ENCODE results near the gene TTC19. TPM values are rescaled to one million over a fixed set of nuclear protein-coding genes. Genes with fewer than 3 reads are reported as not detected.
A peak's percentile ranks its signal among the peaks of the same experiment; 100 is the strongest.

The TTC19 gene
- total and polyA plus RNA-seq, 2 experiments from 2014 or later, result 30.3 to 93.5 TPM

- H3K27me3 ChIP-seq (ENCODE audit: insufficient read depth), result no peaks in the 10 kb centered on the region
- Mint-ChIP-seq H3K4me1 (peaks cover 3% of the 10 kb centered on the region; the same call in 2 of the 3 replicates), H3K4me3 (no peak overlapping the region), H3K9me3 (no peaks in the 10 kb centered on the region), H3K27ac (peak overlapping the region; percentile 25), H3K36me3 (ENCODE audit: low read depth) (peaks cover 88% of the 10 kb centered on the region), H3K27me3 (ENCODE audit: insufficient read depth, low read depth, poor library complexity) (peaks cover 3% of the 10 kb centered on the region)
- H3K9me2 ChIP-seq (ENCODE audit: insufficient read depth), result no peaks in the 10 kb centered on the region
- H4K20me1 ChIP-seq (replicated peaks; ENCODE audit: insufficient read depth), result no peaks in the 10 kb centered on the region
- DNase-seq (ENCODE audit: low spot score) (no peak), ATAC-seq (no peak)
- H3K27ac ChIP-seq (ENCODE audit: low read depth), result 0 out of 2 replicates have a peak overlapping the region, but pooled peaks have one; percentile 6
- no peaks in the 10 kb centered on the region; the same call in 1 of the 2 replicates for H3K79me2 ChIP-seq (replicated peaks; ENCODE audit: insufficient read depth)
- H3K4me3 ChIP-seq, result no peak overlapping the region
- peak overlapping the region; percentile 53; the same call in 1 of the 2 replicates for H3K4me2 ChIP-seq
- H2AFZ ChIP-seq, result no peak overlapping the region
- H3K4me1 ChIP-seq (ENCODE audit: insufficient read depth), result peaks cover 5% of the 10 kb centered on the region; the same call in 1 of the 2 replicates
- TF ChIP-seq ZNF114 (CRISPR knock-in tag; IDR thresholded peaks at IDR 0.05), result no peak
- no peak for TF ChIP-seq CREB1 (CRISPR knock-in tag; IDR thresholded peaks at IDR 0.05; ENCODE audit: low read depth)
- no peak for TF ChIP-seq REST (IDR thresholded peaks at IDR 0.05; ENCODE audit: unreplicated experiment)
- TF ChIP-seq POLR2AphosphoS5 (IDR thresholded peaks at IDR 0.05; ENCODE audit: low read depth), result no peak
- TF ChIP-seq ZNF331 (CRISPR knock-in tag; IDR thresholded peaks at IDR 0.05; ENCODE audit: low read depth), result no peak
- TF ChIP-seq ZNF462 (CRISPR knock-in tag; IDR thresholded peaks at IDR 0.05), result no peak
- no peak for TF ChIP-seq ETS1 (IDR thresholded peaks at IDR 0.05)
- no peak for TF ChIP-seq JUNB (IDR thresholded peaks at IDR 0.05; ENCODE audit: unreplicated experiment)
- TF ChIP-seq NANOG (IDR thresholded peaks at IDR 0.05; ENCODE audit: borderline replicate concordance), result no peak
- TF ChIP-seq EZH2phosphoT487 (IDR thresholded peaks at IDR 0.05; ENCODE audit: unreplicated experiment), result no peak
- TF ChIP-seq EZH2 (IDR thresholded peaks at IDR 0.05; ENCODE audit: low read depth, unreplicated experiment), result no peak
- no peak for TF ChIP-seq STAT1 (IDR thresholded peaks at IDR 0.05; ENCODE audit: unreplicated experiment)
- no peak for TF ChIP-seq CTCF (conservative IDR thresholded peaks at IDR 0.05; ENCODE audit: low read depth in 2 of 2)
- no peaks in the 10 kb centered on the region for H3F3A ChIP-seq (replicated peaks; ENCODE audit: low read depth)
- H3K36me3 ChIP-seq (ENCODE audit: insufficient read depth), result peaks cover 18% of the 10 kb centered on the region
Observed at GRCh38 chr17:16033729-16034349, 34.2 kb downstream of the TTC19 start.
